ENCODE measurements around the gene SPACDR.

Gene SPACDR

GRCh38 chr7:100434297-100435144, 29.5 kb downstream of the SPACDR start:
- no peak for DNase-seq (ENCODE audit: low read depth)

- no peak for DNase-seq (ENCODE audit: low read depth)
These were observed 30.3 kb downstream of the SPACDR start for GRCh38 chr7:100433592-100434296.

- no peak for DNase-seq (ENCODE audit: low read depth)
These were observed 30.8 kb downstream of the SPACDR start for GRCh38 chr7:100433276-100433591.

- no peak for DNase-seq (ENCODE audit: low read depth)
These were observed 31.3 kb downstream of the SPACDR start for GRCh38 chr7:100432621-100433275.

- no peak for DNase-seq (ENCODE audit: low read depth)
These were observed 32.0 kb downstream of the SPACDR start for GRCh38 chr7:100432053-100432452.

GRCh38 chr7:100431286-100431735, 32.7 kb downstream of the SPACDR start:
- DNase-seq (ENCODE audit: low read depth): no peak

- no peak for DNase-seq (ENCODE audit: low read depth)
These were observed 33.4 kb downstream of the SPACDR start for GRCh38 chr7:100430493-100431285.

- DNase-seq (ENCODE audit: low read depth): peak; percentile 90
These were observed 34.2 kb downstream of the SPACDR start, which contains the start of gene MEPCE for GRCh38 chr7:100429637-100430492. Gene MEPCE (plus strand): TSS chr7:100429831. CDS start chr7:100430019, 188 bp downstream.

GRCh38 chr7:100428967-100429636, 35.0 kb downstream of the SPACDR start:
- peak; percentile 98 for DNase-seq (ENCODE audit: low read depth)

GRCh38 chr7:100428199-100428966, 35.7 kb downstream of the SPACDR start, which contains the start of gene ZCWPW1:
Gene ZCWPW1 (minus strand): TSS chr7:100428703. CDS start chr7:100420649, 8,054 bp downstream.
- peak; percentile 96 for DNase-seq (ENCODE audit: low read depth)

GRCh38 chr7:100427762-100428198, 36.3 kb downstream of the SPACDR start:
- no peak for DNase-seq (ENCODE audit: low read depth)

GRCh38 chr7:100426516-100426915, 37.5 kb downstream of the SPACDR start:
- no peak for DNase-seq (ENCODE audit: low read depth)

GRCh38 chr7:100425347-100425746, 38.7 kb downstream of the SPACDR start:
- DNase-seq (ENCODE audit: low read depth): no peak

GRCh38 chr7:100423315-100423714, 40.7 kb downstream of the SPACDR start:
- no peak for DNase-seq (ENCODE audit: low read depth)

- DNase-seq (ENCODE audit: low read depth): no peak
These were observed 44.3 kb downstream of the SPACDR start for GRCh38 chr7:100419660-100420226.

- no peak for DNase-seq (ENCODE audit: low read depth)
These were observed 45.0 kb downstream of the SPACDR start for GRCh38 chr7:100418930-100419659.

- no peak for DNase-seq (ENCODE audit: low read depth)
These were observed 48.6 kb downstream of the SPACDR start for GRCh38 chr7:100415448-100415847.

- DNase-seq (ENCODE audit: low read depth): no peak
These were observed 50.2 kb downstream of the SPACDR start for GRCh38 chr7:100413889-100414288.

Measured in amniotic epithelial cell (primary cell).